ENCODE measurements around the gene CHRD.

GRCh38 chr3:184389935-184390528 is 10.2 kb downstream of the CHRD start:
- TF ChIP-seq CTCF (IDR thresholded peaks at IDR 0.05; ENCODE audit: low read depth, low read length, poor library complexity, severe bottlenecking) (no peak), EZH2phosphoT487 (IDR thresholded peaks at IDR 0.05; ENCODE audit: borderline replicate concordance, low read length) (no peak)

Measured in DOHH2 (cell line).